ENCODE results near the gene FGF1. TPM values are rescaled to one million over a fixed set of nuclear protein-coding genes. Genes with fewer than 3 reads are reported as not detected.
"Not testable (repeated sequence)": the region's sequence is repeated elsewhere in the genome, so short reads cannot be mapped to it uniquely, and the experiment has no call there.

Gene FGF1
- total and polyA plus RNA-seq, 10 donors, result 0.32 to 12.9 (median 2.6) TPM

GRCh38 chr5:142653321-142653720, 32.6 kb downstream of the FGF1 start:
- no peak for DNase-seq
- H3K27ac ChIP-seq, result no peak overlapping the region
- H3K36me3 ChIP-seq, result no peaks in the 10 kb centered on the region
- intact Hi-C loops (cut with DNase I; ENCODE audit: low total_unique reads), result no loop called here
- H3K4me3 ChIP-seq, result no peak overlapping the region
- peaks cover 0 to 11% (median 0%) of the 10 kb centered on the region in 7 donors for H3K27me3 ChIP-seq (replicated peaks in 1 of 7)
- peaks cover 0 to 8% (median 3%) of the 10 kb centered on the region in 6 donors for H3K4me1 ChIP-seq
- no peak for TF ChIP-seq POLR2A (IDR thresholded peaks at IDR 0.05)
- TF ChIP-seq CTCF (IDR thresholded peaks at IDR 0.05 in 8 of 11, conservative IDR thresholded peaks at IDR 0.05 in 3 of 11), result no peak
- TF ChIP-seq POLR2AphosphoS5 (IDR thresholded peaks at IDR 0.05), result no peak
- WGBS, 5 donors, result 83 to 95% (median 93%) methylated on average over 7 of the region's 7 CpGs
- H3K9me3 ChIP-seq, result no peaks in the 10 kb centered on the region

- TF ChIP-seq POLR2A (IDR thresholded peaks at IDR 0.05) (no peak), CTCF (IDR thresholded peaks at IDR 0.05 in 8 of 11, conservative IDR thresholded peaks at IDR 0.05 in 3 of 11) (no peak), POLR2AphosphoS5 (IDR thresholded peaks at IDR 0.05) (no peak)
- no peak overlapping the region for H3K4me3 ChIP-seq
- DNase-seq, result no peak
- no peaks in the 10 kb centered on the region for H3K9me3 ChIP-seq
- 86 to 93% (median 88%) methylated on average over 10 of the region's 10 CpGs for whole genome bisulfite sequencing, 5 donors
- H3K4me1 ChIP-seq, result peaks cover 0 to 8% (median 3%) of the 10 kb centered on the region in 6 donors
- peaks cover 0 to 11% (median 0%) of the 10 kb centered on the region in 7 donors for H3K27me3 ChIP-seq (replicated peaks in 1 of 7)
- intact Hi-C loops (cut with DNase I; ENCODE audit: low total_unique reads), result no loop called here
- no peak overlapping the region for H3K27ac ChIP-seq
- H3K36me3 ChIP-seq, result no peaks in the 10 kb centered on the region
Observed at GRCh38 chr5:142652563-142652962, 33.3 kb downstream of the FGF1 start.

GRCh38 chr5:142650881-142651280, 35.0 kb downstream of the FGF1 start:
- Histone ChIP-seq H3K27me3 (replicated peaks in 1 of 7) (peaks cover 0 to 8% (median 0%) of the 10 kb centered on the region in 7 donors), H3K9me3 (no peaks in the 10 kb centered on the region), H3K27ac (no peak overlapping the region), H3K4me1 (peaks cover 0 to 7% (median 3%) of the 10 kb centered on the region in 6 donors), H3K36me3 (no peaks in the 10 kb centered on the region), H3K4me3 (no peak overlapping the region)
- WGBS, 5 donors, result 71 to 86% (median 79%) methylated on average over 8 of the region's 8 CpGs
- DNase-seq, result no peak
- intact Hi-C loops (cut with DNase I; ENCODE audit: low total_unique reads), result no loop called here
- no peak for TF ChIP-seq POLR2A (IDR thresholded peaks at IDR 0.05)
- no peak for TF ChIP-seq CTCF (IDR thresholded peaks at IDR 0.05 in 8 of 11, conservative IDR thresholded peaks at IDR 0.05 in 3 of 11)
- TF ChIP-seq POLR2AphosphoS5 (IDR thresholded peaks at IDR 0.05), result no peak

GRCh38 chr5:142650060-142650459, 35.8 kb downstream of the FGF1 start:
- TF ChIP-seq POLR2AphosphoS5 (IDR thresholded peaks at IDR 0.05), result no peak
- TF ChIP-seq POLR2A (IDR thresholded peaks at IDR 0.05), result no peak
- no peak for TF ChIP-seq CTCF (IDR thresholded peaks at IDR 0.05 in 8 of 11, conservative IDR thresholded peaks at IDR 0.05 in 3 of 11)
- intact Hi-C loops (cut with DNase I; ENCODE audit: low total_unique reads), result no loop called here
- Histone ChIP-seq H3K4me1 (no peaks in the 10 kb centered on the region), H3K27ac (no peak overlapping the region), H3K36me3 (no peaks in the 10 kb centered on the region), H3K9me3 (no peaks in the 10 kb centered on the region), H3K27me3 (replicated peaks in 1 of 7) (no peaks in the 10 kb centered on the region), H3K4me3 (no peak overlapping the region)
- DNase-seq, result no peak
- WGBS, 5 donors, result 54 to 85% (median 82%) methylated on average over 3 of the region's 3 CpGs

GRCh38 chr5:142648108-142648507, 37.8 kb downstream of the FGF1 start:
- intact Hi-C loops (cut with DNase I; ENCODE audit: low total_unique reads), result not testable (repeated sequence)

More at GRCh38 chr5:142648108-142648507, 37.8 kb downstream of the FGF1 start:
- H3K27ac ChIP-seq; DNase-seq; H3K27me3 ChIP-seq (replicated peaks in 1 of 7); H3K4me3 ChIP-seq; H3K36me3 ChIP-seq; H3K9me3 ChIP-seq; H3K4me1 ChIP-seq: not testable (repeated sequence)
- WGBS, 5 donors, result 88 to 98% (median 94%) methylated on average over 3 of the region's 3 CpGs
